Parathyroid adenoma (tissue), 2 donors: Measurements from ENCODE around the gene DCAF6.

Experiments
- H2AFZ ChIP-seq: fragments of 300-600 bp; sonication (generic); one replicate; pipeline ENCODE4 v1.7.0; 2017; ENCODE audit warnings: antibody characterized with exemption, mild to moderate bottlenecking
- H3K27ac ChIP-seq: fragments of 300-600 bp; sonication (generic); one replicate; pipeline ENCODE4 v1.7.0; 2017
- H3K27me3 ChIP-seq: fragments of 300-600 bp; sonication (generic); one replicate; pipeline ENCODE4 v1.7.0; 2017; ENCODE audit warnings: low read length; ENCODE audit not compliant: control insufficient read depth, insufficient read depth
- H3K36me3 ChIP-seq: fragments of 300-600 bp; sonication (generic); one replicate; pipeline ENCODE4 v1.7.0; 2017; ENCODE audit warnings: low read length; ENCODE audit not compliant: control insufficient read depth, insufficient read depth
- H3K4me1 ChIP-seq: fragments of 300-600 bp; sonication (generic); one replicate; pipeline ENCODE4 v1.7.0; 2017; ENCODE audit warnings: control low read depth
- H3K4me2 ChIP-seq: fragments of 300-600 bp; sonication (generic); one replicate; pipeline ENCODE4 v1.7.0; 2017; ENCODE audit warnings: low read length
- H3K4me3 ChIP-seq: fragments of 300-600 bp; sonication (generic); one replicate; pipeline ENCODE4 v1.7.0; 2017; ENCODE audit warnings: low read depth, low read length
- H3K79me2 ChIP-seq: fragments of 300-600 bp; sonication (generic); one replicate; pipeline ENCODE4 v1.7.0; 2017; ENCODE audit warnings: control low read depth
- H3K9ac ChIP-seq: fragments of 300-600 bp; sonication (generic); one replicate; pipeline ENCODE4 v1.7.0; 2017; ENCODE audit warnings: mild to moderate bottlenecking
- H3K9me3 ChIP-seq: fragments of 300-600 bp; sonication (generic); one replicate; pipeline ENCODE4 v1.7.0; 2017; ENCODE audit warnings: low read length; ENCODE audit not compliant: control insufficient read depth
- TF ChIP-seq, protein P1 (sequence below): fragments of 300-600 bp; sonication (generic); IDR thresholded peaks from one replicate; pipeline ENCODE4 v1.7.0; 2017; ENCODE audit warnings: antibody characterized with exemption, mild to moderate bottlenecking
- donor health status: primary hyperparathyroidism.

DCAF6 gene

DNA sequence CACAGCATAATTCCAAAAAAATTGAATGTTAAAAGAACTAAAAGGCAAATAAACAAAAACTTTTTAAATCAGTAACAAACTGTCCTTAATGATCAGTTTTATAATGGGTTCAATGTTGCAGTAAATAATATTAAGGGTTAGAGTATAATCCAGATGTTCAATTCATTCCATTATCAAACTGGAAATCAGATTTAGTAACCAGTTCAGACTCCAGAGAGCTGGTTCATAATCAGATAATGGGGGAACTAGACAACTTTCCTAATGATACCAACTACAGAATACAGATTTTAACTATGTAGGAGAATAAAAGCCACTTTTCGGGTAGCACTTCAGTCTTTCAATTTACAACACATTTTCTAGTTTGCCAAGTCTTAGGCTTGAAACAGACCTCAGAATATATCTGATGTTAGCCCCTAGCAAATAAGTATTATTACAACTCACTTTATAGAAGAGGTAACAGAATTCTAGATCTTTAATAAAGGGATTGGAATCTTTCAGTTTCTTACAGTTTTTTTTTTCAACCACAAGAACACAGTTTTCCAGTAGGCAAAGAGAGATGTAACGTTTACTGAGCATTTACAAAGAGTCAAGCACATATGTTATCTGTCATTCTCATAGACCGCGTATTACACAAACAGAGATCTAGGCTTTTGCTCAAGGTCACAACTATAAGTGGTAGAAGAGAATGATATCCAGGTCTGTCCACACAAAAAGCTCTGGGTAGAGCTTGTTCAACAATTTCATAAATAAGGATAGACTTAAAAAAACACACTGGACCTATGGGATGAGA, 1.9 kb upstream of the DCAF6 start:
- Histone ChIP-seq H3K4me3 (peak overlapping the region; percentile 80), H3K27ac (peak overlapping the region; percentile 99), H3K9me3 (no peaks in the 10 kb centered on the region), H3K27me3 (no peaks in the 10 kb centered on the region), H3K9ac (no peak overlapping the region), H3K36me3 (no peaks in the 10 kb centered on the region), H3K79me2 (peaks cover 16% of the 10 kb centered on the region), H3K4me1 (no peaks in the 10 kb centered on the region), H3K4me2 (peak overlapping the region; percentile 87), H2AFZ (peak overlapping the region; percentile 75)
- TF ChIP-seq, protein P1, sequence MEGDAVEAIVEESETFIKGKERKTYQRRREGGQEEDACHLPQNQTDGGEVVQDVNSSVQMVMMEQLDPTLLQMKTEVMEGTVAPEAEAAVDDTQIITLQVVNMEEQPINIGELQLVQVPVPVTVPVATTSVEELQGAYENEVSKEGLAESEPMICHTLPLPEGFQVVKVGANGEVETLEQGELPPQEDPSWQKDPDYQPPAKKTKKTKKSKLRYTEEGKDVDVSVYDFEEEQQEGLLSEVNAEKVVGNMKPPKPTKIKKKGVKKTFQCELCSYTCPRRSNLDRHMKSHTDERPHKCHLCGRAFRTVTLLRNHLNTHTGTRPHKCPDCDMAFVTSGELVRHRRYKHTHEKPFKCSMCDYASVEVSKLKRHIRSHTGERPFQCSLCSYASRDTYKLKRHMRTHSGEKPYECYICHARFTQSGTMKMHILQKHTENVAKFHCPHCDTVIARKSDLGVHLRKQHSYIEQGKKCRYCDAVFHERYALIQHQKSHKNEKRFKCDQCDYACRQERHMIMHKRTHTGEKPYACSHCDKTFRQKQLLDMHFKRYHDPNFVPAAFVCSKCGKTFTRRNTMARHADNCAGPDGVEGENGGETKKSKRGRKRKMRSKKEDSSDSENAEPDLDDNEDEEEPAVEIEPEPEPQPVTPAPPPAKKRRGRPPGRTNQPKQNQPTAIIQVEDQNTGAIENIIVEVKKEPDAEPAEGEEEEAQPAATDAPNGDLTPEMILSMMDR: no peak

DNA sequence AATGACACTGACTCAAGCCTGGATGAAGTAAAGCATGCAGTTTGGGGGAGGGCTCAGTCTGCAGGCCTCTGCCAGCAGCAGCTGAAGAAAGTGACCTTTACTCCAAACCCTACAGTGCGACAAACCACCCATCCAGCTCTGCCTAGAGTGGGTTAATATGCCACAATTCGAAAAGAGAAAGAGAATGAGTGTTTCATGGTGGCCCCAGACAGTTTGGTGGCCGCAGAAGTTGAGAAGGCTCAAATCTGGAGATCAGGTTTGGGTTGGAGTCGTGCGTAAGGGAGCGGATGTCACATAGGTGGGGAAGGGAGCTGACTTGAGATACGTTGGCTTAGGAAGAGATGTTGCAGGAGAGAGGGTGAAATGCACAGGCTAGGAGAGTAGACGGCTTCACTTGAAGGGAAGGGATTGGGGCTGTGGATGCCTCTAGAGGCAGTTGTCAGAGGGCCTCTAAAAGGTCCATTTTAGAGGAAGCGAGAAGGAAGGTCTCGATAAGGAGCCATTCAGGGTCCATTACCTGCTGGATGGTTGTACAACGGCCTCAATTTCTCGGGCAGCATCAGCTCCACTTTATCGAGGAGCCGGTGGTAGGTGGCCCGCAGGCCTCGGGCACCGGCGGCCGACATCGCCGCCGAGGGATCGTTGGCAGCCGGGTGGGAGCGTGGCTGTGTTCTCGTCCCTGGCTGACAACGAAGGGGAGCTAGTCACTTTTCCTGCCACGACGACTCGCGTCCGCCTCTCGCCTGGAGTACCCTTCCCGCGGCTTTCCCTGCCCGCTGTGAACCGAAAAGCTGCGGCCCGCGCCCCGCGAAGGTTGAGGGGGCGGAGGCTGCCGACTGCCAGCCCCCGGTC, 1.0 kb upstream of the DCAF6 start:
- no peaks in the 10 kb centered on the region for H3K36me3 ChIP-seq
- TF ChIP-seq, protein P1: no peak
- peaks cover 15% of the 10 kb centered on the region for H3K79me2 ChIP-seq
- H2AFZ ChIP-seq: peak overlapping the region; percentile 75
- H3K4me1 ChIP-seq: no peaks in the 10 kb centered on the region
- H3K9me3 ChIP-seq: no peaks in the 10 kb centered on the region
- peak overlapping the region; percentile 50 for H3K9ac ChIP-seq
- peak overlapping the region; percentile 80 for H3K4me3 ChIP-seq
- H3K27ac ChIP-seq: peak overlapping the region; percentile 99
- no peaks in the 10 kb centered on the region for H3K27me3 ChIP-seq
- H3K4me2 ChIP-seq: peak overlapping the region; percentile 87

DNA sequence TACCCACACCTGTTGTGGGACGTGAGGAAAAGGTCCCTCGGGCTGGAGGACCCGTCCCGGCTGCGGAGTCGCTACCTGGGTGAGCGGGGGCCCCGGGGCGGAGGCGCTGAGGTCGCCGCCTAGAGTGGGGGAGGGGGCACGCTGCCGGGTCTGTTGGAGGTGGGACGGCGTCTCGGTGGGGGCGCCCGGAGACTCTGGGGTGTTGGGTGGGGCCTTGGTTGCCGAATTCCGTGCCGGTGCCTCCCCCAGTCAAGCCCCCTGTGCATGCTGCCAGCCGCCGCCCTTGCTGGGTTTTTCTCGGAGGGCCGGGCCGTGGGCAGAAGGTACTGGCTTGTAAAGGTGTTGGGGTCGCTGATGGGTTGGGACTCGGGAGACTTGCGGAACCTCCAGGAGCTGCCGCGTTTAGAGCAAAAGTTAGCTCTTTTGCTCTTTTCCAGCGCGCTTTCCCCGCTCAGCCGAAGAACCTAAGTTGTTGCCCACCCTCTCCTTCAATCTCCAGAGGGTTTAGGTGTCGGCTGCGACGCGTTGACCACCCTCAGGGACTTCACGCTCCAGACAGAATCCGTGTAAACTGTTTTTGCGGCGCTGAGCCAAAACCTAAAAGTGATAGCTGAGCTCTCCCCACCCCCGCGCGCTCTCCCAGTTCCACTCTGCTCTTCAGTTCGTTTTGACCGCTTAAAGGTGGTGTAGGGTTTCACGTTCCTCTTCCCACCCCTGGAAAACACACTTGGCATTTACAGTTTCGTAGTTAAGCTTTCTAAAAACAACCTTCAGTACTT, 636 bp downstream of the DCAF6 start, which contains the start of gene MPC2:
TSS of gene MPC2 (minus strand) at position 143 of the 779 bp plus-strand sequence. CDS start 1,231 bp downstream, outside the sequence.
- no peaks in the 10 kb centered on the region for H3K36me3 ChIP-seq
- H3K27me3 ChIP-seq: no peaks in the 10 kb centered on the region
- H3K4me3 ChIP-seq: peak within 1 kb of the TSS; percentile 80
- peak within 1 kb of the TSS; percentile 99 for H3K27ac ChIP-seq
- peaks cover 9% of the 10 kb centered on the region for H3K79me2 ChIP-seq
- peak within 1 kb of the TSS; percentile 87 for H3K4me2 ChIP-seq
- no peaks in the 10 kb centered on the region for H3K9me3 ChIP-seq
- TF ChIP-seq, protein P1: no peak
- no peaks in the 10 kb centered on the region for H3K4me1 ChIP-seq
- peak within 1 kb of the TSS; percentile 76 for H3K9ac ChIP-seq
- peak within 1 kb of the TSS; percentile 91 for H2AFZ ChIP-seq

DNA sequence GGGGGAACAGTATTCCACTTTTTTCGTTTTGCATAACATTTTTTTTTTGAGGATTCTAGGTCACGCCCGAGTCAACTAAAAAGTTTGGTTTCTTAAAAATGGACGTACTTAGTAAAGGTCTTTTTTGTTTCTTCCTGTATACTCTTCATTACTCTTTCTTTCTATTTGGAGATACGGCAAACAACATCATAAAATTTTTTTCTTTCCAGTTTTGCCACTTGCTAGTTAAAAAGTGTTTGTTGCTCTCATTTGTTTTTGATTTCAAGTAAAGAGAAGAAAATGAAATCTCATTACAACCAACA, 1.2 kb downstream of the DCAF6 start:
- Histone ChIP-seq H3K79me2 (peaks cover 9% of the 10 kb centered on the region), H3K4me3 (peak overlapping the region; percentile 80), H2AFZ (peak overlapping the region; percentile 91), H3K4me1 (no peaks in the 10 kb centered on the region), H3K9me3 (no peaks in the 10 kb centered on the region), H3K4me2 (peak overlapping the region; percentile 87), H3K27me3 (no peaks in the 10 kb centered on the region), H3K27ac (peak overlapping the region; percentile 99), H3K36me3 (no peaks in the 10 kb centered on the region), H3K9ac (no peak overlapping the region)
- TF ChIP-seq, protein P1: no peak
